SK-N-MC (cell line): ENCODE results near the gene CHD9.

ENCODE experiments used
- EZH2 ChIP-seq: fragments of 200-600 bp; sonication (generic); IDR thresholded peaks from one replicate; pipeline ENCODE4 v1.6.1; 2017; ENCODE audit warnings: antibody characterized with exemption
- POLR2AphosphoS5 ChIP-seq: IDR thresholded peaks from 2 replicates; pipeline ENCODE4 v1.6.1; 2012; ENCODE audit warnings: mild to moderate bottlenecking, low read depth, low read length, borderline replicate concordance

- no peak for TF ChIP-seq POLR2AphosphoS5
- no peak for TF ChIP-seq EZH2
Observed at GRCh38 chr16:53092284-53092683, 37.5 kb downstream of the CHD9 start.
